Measurements from ENCODE around the gene NCBP3.
"Not testable (repeated sequence)": the region's sequence is repeated elsewhere in the genome, so short reads cannot be mapped to it uniquely, and the experiment has no call there.

NCBP3 gene

GRCh38 chr17:3846437-3847164, 555 bp upstream of the NCBP3 start:
- no peak for DNase-seq

GRCh38 chr17:3845291-3845620, 790 bp downstream of the NCBP3 start:
- DNase-seq: no peak

GRCh38 chr17:3844556-3844955, 1.5 kb downstream of the NCBP3 start:
- DNase-seq: not testable (repeated sequence)

GRCh38 chr17:3843935-3844516, 2.0 kb downstream of the NCBP3 start:
- peak; percentile 86 for DNase-seq

GRCh38 chr17:3838206-3838605, 7.8 kb downstream of the NCBP3 start:
- DNase-seq: no peak

- DNase-seq: no peak
Observed at GRCh38 chr17:3836551-3836950, 9.5 kb downstream of the NCBP3 start.

GRCh38 chr17:3835410-3836229, 10.4 kb downstream of the NCBP3 start:
- DNase-seq: no peak

- no peak for DNase-seq
Observed at GRCh38 chr17:3834811-3835210, 11.2 kb downstream of the NCBP3 start.

GRCh38 chr17:3828852-3829232, 17.2 kb downstream of the NCBP3 start:
- no peak for DNase-seq

GRCh38 chr17:3828151-3828851, 17.7 kb downstream of the NCBP3 start:
- DNase-seq: no peak

GRCh38 chr17:3827124-3827773, 18.8 kb downstream of the NCBP3 start:
- peak; percentile 86 for DNase-seq

- no peak for DNase-seq
Observed at GRCh38 chr17:3826191-3826590, 19.9 kb downstream of the NCBP3 start.

- no peak for DNase-seq
Observed at GRCh38 chr17:3821101-3821500, 24.9 kb downstream of the NCBP3 start.

GRCh38 chr17:3818786-3819185, 27.3 kb downstream of the NCBP3 start:
- no peak for DNase-seq

- DNase-seq: no peak
Observed at GRCh38 chr17:3817851-3818605, 28.0 kb downstream of the NCBP3 start.

- no peak for DNase-seq
Observed at GRCh38 chr17:3815925-3816324, 30.1 kb downstream of the NCBP3 start.

GRCh38 chr17:3815122-3815521, 30.9 kb downstream of the NCBP3 start:
- peak; percentile 18 for DNase-seq

- DNase-seq: no peak
Observed at GRCh38 chr17:3814361-3814760, 31.7 kb downstream of the NCBP3 start.

GRCh38 chr17:3813171-3813570, 32.9 kb downstream of the NCBP3 start:
- no peak for DNase-seq

- peak; percentile 77 for DNase-seq
Observed at GRCh38 chr17:3812771-3813170, 33.3 kb downstream of the NCBP3 start.

GRCh38 chr17:3812284-3812683, 33.8 kb downstream of the NCBP3 start:
- no peak for DNase-seq

- DNase-seq: no peak
Observed at GRCh38 chr17:3810019-3810418, 36.0 kb downstream of the NCBP3 start.
